H1 (cell line): Measurements from ENCODE around the gene ESPNL.

Experiments
- CBX5 ChIP-seq: fragments of 300-800, 300-1000 bp; sonication (generic); IDR thresholded peaks from 2 replicates; pipeline ENCODE4 v1.7.1; 2016; ENCODE audit warnings: antibody characterized with exemption, low read length, low read depth
- CTCF ChIP-seq, 3 experiments: IDR thresholded peaks; 1 replicate in 2 of 3; 2 replicates in 1 of 3; pipeline versions ENCODE4 v1.5.1 to v1.6.1; 2011; ENCODE audit warnings: low read length in 3 of 3, mild to moderate bottlenecking in 3 of 3, inconsistent platforms in 2 of 3, low read depth in 1 of 3, moderate library complexity in 1 of 3; ENCODE audit not compliant: insufficient read depth in 1 of 3; ENCODE audit errors: control extremely low read depth in 1 of 3
- EP300 ChIP-seq, 2 experiments: IDR thresholded peaks; 1 replicate in 1 of 2; 2 replicates in 1 of 2; pipeline ENCODE4 v1.6.1; 2011 to 2012; ENCODE audit warnings: low read depth in 2 of 2, low read length in 2 of 2, mild to moderate bottlenecking in 2 of 2, borderline replicate concordance in 1 of 2, inconsistent platforms in 1 of 2, moderate library complexity in 1 of 2
- EZH2 ChIP-seq: fragments of 200-600 bp; sonication (generic); IDR thresholded peaks from 2 replicates; pipeline ENCODE4 v1.7.1; 2012; ENCODE audit warnings: low read depth, mild to moderate bottlenecking, moderate library complexity, low read length, inconsistent platforms; ENCODE audit not compliant: severe bottlenecking
- KDM5A ChIP-seq: fragments of 200-600 bp; IDR thresholded peaks from 2 replicates; pipeline ENCODE4 v1.7.1; 2012; ENCODE audit warnings: mild to moderate bottlenecking, low read length, inconsistent platforms, mixed read lengths
- MAFK ChIP-seq: IDR thresholded peaks from 2 replicates; pipeline ENCODE4 v1.6.1; 2012; ENCODE audit warnings: low read depth, mild to moderate bottlenecking, improper control_type of control experiment, low read length
- POLR2A ChIP-seq, 2 experiments: IDR thresholded peaks; 1 replicate in 1 of 2; 2 replicates in 1 of 2; pipeline ENCODE4 v1.6.1; 2011; ENCODE audit warnings: low read depth in 2 of 2, low read length in 2 of 2, mild to moderate bottlenecking in 2 of 2; ENCODE audit errors: control extremely low read depth in 1 of 2
- RAD21 ChIP-seq, 2 experiments: IDR thresholded peaks in 1 of 2; conservative IDR thresholded peaks in 1 of 2; 2 replicates each; pipeline ENCODE4 v1.6.1; 2011; ENCODE audit warnings: low read depth in 2 of 2, low read length in 2 of 2, improper control_type of control experiment in 1 of 2, inconsistent platforms in 1 of 2, mild to moderate bottlenecking in 1 of 2, moderate library complexity in 1 of 2
- RXRA ChIP-seq: IDR thresholded peaks from 2 replicates; pipeline ENCODE4 v1.6.1; 2011; ENCODE audit warnings: low read depth, mild to moderate bottlenecking, low read length, moderate library complexity; ENCODE audit not compliant: insufficient read depth
- TAF1 ChIP-seq: IDR thresholded peaks from 2 replicates; pipeline ENCODE4 v1.6.1; 2011; ENCODE audit warnings: mild to moderate bottlenecking, low read depth, low read length
- ZNF274 ChIP-seq: IDR thresholded peaks from 2 replicates; pipeline ENCODE4 v1.7.0; 2012; ENCODE audit warnings: low read length, borderline replicate concordance; ENCODE audit errors: extremely low read depth
- TF ChIP-seq, protein P1 (sequence below): IDR thresholded peaks from 2 replicates; pipeline ENCODE4 v1.6.1; 2011; ENCODE audit warnings: low read length, improper control_type of control experiment

- no peak for TF ChIP-seq EP300 (IDR thresholded peaks at IDR 0.05; ENCODE audit: borderline replicate concordance in 1 of 2, low read depth in 2 of 2, low read length in 2 of 2)
- TF ChIP-seq CBX5 = no peak
- TF ChIP-seq POLR2A (IDR thresholded peaks at IDR 0.05; ENCODE audit: control extremely low read depth in 1 of 2, low read depth in 2 of 2, low read length in 2 of 2) = no peak
- no peak for TF ChIP-seq CTCF (IDR thresholded peaks at IDR 0.05; ENCODE audit: control extremely low read depth in 1 of 3, insufficient read depth in 1 of 3, low read depth in 1 of 3, low read length in 3 of 3)
- no peak for TF ChIP-seq ZNF274
- no peak for TF ChIP-seq RAD21 (IDR thresholded peaks at IDR 0.05 in 1 of 2, conservative IDR thresholded peaks at IDR 0.05 in 1 of 2; ENCODE audit: low read depth in 2 of 2, low read length in 2 of 2)
- TF ChIP-seq EZH2 = no peak
- TF ChIP-seq MAFK = no peak
- no peak for TF ChIP-seq KDM5A
- TF ChIP-seq, protein P1, sequence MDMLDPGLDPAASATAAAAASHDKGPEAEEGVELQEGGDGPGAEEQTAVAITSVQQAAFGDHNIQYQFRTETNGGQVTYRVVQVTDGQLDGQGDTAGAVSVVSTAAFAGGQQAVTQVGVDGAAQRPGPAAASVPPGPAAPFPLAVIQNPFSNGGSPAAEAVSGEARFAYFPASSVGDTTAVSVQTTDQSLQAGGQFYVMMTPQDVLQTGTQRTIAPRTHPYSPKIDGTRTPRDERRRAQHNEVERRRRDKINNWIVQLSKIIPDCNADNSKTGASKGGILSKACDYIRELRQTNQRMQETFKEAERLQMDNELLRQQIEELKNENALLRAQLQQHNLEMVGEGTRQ = no peak
- TF ChIP-seq RXRA = no peak
- TF ChIP-seq TAF1 = no peak
These were observed 70.4 kb downstream of the ESPNL start for GRCh38 chr2:238170386-238171071.
